ENCODE measurements around the gene ACTL6B.

DNA sequence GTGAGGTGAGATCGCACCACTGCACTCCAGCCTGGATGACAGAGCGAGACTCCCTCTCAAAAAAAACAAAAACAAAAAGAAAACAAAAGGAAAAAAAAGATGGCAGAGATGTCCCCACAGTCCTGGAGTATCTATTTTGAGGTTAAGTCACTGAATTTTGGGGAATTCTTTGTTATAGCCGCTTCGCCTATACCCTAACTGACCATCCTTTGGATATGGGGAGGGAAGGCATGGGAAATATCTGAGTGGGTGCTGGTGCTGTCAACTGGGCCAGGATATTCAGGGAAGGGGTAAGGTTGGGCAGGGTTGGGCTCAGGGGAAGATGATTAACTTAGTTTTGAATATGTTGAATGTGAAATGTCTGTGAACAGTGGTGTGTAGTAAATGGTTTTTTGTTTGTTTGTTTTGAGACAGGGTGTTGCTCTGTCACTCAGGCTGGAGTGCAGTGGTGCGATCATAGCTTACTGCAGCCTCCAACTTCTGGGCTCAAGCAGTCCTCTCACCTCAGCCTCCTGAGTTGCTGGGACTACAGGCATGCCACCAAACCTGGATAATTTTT, 9.0 kb upstream of the ACTL6B start:
- TF ChIP-seq TRIM24 (IDR thresholded peaks at IDR 0.05) (no peak), E2F5 (CRISPR knock-in tag; IDR thresholded peaks at IDR 0.05) (no peak), SIX5 (IDR thresholded peaks at IDR 0.05; ENCODE audit: borderline replicate concordance in 1 of 2, insufficient read depth in 1 of 2, low read depth in 1 of 2, low read length in 2 of 2) (no peak), TSC22D4 (tag; IDR thresholded peaks at IDR 0.05) (no peak), EZH2 (IDR thresholded peaks at IDR 0.05; ENCODE audit: borderline replicate concordance, low read depth, low read length) (no peak), ATF7 (IDR thresholded peaks at IDR 0.05) (no peak), HDAC2 (IDR thresholded peaks at IDR 0.05) (no peak)

Data from K562 (cell line).